ENCODE measurements around the gene NDNF.

Gene NDNF

DNA sequence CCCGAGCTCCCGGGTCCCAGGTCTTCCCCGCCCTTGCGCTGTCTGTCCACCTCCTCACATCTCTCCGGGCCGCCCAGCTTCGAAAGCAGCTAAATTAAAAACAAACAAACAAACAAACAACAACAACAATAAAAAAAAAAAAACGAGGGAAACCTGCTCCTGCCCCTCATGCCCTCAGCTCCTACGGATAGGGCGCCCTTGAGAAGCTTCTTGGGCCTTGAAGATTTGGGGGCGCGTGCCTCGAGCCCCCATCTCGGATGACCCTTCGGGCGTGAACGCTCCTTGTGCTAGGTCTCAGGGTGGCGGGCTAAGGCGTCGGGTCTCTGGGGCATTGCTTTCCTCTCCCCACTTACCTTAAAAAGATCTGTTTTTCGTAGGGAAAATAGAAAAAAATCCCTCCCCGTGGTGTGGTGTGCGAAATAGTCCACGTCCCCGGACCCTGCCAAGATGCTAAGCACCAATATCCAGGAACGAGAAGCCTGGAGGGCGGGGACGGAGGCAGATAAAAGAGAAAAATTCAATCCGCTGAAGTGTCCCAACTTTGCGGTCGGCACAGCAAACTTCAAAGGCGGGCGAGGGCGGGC lies 603 bp downstream of the NDNF start:
- in situ Hi-C loops (cut with MboI; ENCODE audit: low sequenced_read_pairs): no loop called here

DNA sequence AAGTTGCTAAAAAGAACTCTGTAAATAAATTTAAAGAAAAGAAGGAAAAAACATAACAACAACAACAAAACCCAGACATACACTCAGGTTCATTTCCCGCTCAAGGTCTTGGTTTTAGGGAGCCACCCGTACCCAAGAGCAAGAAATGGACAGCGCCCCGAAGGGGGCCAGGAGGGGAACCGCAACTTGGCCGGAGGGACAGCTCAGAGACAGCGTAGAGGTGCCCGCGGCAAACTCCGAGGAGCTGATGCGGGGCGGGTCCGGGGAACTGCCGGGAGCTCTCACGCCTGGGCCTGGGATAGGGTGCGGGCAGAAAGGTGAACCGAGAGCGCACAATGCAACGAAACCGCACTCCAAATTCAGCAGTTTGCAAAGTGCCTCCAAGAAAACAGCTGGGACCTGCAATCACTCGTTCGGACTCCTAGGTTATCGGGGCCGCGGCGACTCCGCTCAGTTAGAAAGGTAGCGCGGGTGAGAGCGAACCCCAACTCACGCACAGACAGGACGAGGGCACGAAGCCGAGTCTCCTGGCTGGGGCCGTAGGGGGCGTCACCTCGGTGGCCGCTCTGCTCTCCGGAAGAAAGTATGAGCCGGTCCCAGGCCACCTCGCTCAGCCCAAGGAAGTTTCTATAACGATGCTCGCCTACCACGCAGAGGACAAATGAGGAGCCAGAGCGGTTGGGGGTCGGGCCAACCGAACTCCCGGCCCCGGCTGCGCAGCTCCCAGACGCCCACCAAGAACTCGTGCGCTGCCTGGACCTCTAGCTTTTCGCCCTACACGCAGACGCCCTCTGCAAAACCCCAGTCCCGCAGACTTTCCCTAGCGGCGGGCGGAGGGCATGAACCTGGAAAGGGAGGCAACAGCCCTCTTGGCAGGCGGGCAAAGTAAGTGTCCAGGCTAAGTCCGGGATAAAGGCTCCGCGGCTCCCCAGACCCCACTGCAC lies 1.4 kb downstream of the NDNF start:
- in situ Hi-C loops (cut with MboI; ENCODE audit: low sequenced_read_pairs): no loop called here

DNA sequence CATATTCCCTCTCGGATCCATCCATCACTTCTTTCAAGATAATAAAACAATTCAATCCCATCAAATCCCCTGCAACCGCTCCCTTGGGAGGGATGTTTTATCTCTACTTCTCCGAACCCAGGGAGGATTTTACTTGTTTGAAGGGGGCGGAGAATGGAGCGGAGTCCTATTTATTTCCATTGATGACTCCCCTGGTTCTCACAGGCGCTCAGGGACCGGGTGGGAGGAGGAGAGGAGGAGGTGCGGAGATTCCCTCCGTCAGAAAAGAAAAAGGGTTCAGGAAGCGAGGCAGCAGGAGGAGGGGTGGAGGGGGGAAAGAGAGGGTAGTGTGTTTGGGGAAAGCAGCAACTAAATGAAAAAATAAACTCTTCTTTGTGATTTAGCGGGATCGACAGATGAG lies 2.1 kb downstream of the NDNF start:
- in situ Hi-C loops (cut with MboI; ENCODE audit: low sequenced_read_pairs): no loop called here

DNA sequence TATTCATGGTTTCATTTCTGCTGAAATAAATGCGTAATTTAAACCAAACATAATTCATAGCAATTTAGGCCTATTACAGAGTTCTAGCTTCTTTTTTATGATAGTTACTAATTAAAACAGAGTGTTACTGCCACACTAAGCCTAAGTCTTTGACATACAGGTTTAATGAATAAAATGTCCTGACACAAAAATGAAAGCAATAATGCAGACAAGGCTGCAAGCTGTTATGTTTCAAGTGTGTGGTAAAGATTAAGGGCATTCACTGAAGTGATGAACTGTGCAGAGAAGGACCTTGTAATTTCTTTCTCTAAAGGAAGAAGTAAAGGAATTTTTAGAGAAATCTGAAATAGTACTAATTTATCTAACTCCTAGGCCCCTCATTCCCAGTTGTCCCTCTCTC lies 2.9 kb downstream of the NDNF start:
- in situ Hi-C loops (cut with MboI; ENCODE audit: low sequenced_read_pairs): no loop called here

DNA sequence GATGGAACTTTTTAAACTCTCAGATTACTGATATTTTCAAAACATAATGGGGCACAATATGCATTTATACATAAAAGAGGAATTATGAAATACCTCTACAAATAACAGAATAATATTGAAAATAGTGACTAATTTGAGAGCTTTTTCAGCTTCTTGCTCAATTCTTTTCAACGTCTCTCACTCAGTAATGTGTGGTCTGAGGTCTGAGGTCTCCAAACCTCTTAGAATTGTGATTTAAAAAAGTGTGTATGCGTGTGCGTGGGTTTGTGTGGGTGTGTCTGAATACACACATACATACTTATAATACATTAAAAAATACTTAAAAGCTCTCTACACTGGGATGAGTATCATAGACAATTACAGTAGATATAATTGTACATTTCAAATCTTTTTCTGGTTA lies 7.9 kb downstream of the NDNF start:
- in situ Hi-C loops (cut with MboI; ENCODE audit: low sequenced_read_pairs): no loop called here

DNA sequence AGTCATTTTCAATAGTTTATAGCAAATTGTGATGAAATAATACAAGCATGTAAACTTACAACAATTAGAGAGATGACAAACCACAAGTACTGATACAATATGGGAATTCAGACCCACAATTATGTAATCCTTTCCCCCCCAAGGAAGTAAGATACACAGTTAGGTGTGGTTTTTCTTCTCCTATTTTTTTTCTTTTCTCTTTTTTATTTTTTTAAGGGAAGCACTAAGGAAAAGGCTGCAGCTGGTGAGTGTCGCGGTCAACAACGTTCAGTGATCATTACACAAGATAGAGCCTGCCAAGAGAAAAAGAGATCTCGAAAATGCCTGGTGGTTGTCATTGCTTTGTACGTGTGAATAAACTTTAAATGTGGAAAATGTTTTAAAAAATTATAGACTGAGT lies 9.8 kb downstream of the NDNF start:
- in situ Hi-C loops (cut with MboI; ENCODE audit: low sequenced_read_pairs): no loop called here

DNA sequence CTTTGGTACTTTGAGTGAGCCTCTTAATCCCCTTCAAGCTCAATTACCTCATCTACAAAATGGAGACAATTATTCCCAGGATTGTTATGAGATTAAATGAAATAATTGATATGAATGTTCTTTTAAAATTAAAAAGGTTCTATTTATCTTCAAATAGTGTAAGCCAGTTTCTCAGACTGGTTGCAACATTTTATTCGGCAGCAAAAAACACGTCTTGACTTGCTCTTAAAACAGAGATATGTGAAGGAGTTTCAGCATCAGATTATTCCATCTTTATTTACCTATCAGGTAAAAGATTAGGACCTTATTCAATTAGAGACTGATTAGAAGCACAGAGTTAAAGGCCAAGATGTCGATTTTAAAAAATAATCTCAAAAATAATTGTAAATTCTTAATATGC lies 10.5 kb downstream of the NDNF start:
- in situ Hi-C loops (cut with MboI; ENCODE audit: low sequenced_read_pairs): no loop called here

DNA sequence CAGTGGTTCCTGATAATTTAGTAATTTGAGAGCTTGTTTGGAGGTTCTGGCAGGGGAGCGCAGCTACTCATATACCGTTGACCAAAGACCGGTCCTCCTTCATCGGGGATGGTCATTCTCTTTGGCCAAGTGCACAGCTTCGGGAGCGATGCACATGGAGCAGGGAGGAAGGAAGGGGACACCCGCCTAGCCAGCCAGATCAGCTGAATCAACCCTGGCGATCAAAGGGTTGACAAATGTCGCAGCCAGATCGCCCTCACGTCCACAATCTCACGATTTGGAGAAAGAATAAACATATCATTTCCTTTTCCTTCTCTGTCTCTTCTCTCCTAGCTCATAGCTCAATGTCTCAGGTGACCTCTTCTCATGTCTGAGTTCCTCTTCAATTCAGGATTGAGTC lies 11.1 kb downstream of the NDNF start:
- in situ Hi-C loops (cut with MboI; ENCODE audit: low sequenced_read_pairs): no loop called here

DNA sequence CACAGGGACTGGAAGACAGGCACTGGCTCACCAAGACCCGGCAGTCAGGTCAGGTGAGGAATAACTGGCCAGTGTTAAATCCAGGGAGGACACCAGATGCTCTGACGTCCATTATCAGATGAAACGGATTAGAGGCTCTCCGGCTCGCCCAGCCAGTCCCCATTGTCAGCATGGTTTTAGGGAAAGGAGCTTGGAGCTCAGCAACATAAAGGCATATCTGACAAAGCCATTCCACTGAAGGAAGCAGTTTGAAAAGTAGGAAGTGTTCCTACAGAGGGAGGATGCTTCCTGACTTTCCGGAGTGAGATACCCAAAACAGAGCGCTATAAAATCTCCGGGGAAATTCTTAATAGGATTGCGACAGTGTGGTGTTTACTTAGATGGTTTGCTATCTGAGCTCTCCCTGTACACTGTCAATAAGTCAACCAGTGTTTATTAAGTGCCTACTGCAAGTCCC lies 14.8 kb downstream of the NDNF start:
- in situ Hi-C loops (cut with MboI; ENCODE audit: low sequenced_read_pairs): no loop called here

DNA sequence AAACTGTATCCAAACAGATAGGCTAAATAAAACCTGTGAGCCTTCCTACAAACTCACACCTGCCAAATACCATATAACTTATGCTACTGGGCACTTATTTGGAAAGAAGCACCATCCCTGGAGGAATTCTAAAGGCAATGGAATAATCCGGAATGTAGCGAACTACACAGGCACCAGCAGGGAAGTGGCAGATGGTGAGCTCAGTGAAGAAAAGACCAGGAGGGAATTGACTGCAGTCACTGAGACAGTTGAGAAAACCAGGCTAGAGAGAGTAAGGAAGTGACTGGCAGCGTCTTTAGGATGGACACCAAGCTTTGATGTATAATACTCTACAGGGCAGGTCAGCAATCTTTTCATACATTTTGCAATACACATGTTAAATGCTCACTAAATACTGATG lies 16.3 kb downstream of the NDNF start:
- in situ Hi-C loops (cut with MboI; ENCODE audit: low sequenced_read_pairs): no loop called here

DNA sequence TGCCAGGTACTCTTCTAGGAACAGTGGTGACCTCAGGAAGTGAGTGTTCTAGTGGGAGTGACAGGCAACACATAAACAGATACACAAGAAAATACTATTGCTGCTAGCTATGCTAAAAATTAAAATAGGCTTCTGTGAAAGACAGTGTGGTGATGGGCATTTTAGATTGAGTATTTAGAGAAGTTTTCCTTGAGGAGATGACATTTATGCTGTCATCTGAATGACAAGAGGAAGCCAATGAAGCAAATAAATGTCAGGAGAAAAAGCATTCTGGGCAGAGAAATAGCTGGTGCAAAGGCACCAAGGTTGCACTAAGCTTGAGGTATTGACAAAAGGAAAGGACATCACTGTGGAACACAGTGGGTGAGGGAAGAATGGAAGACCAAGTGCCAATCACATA lies 18.0 kb downstream of the NDNF start:
- in situ Hi-C loops (cut with MboI; ENCODE audit: low sequenced_read_pairs): no loop called here

DNA sequence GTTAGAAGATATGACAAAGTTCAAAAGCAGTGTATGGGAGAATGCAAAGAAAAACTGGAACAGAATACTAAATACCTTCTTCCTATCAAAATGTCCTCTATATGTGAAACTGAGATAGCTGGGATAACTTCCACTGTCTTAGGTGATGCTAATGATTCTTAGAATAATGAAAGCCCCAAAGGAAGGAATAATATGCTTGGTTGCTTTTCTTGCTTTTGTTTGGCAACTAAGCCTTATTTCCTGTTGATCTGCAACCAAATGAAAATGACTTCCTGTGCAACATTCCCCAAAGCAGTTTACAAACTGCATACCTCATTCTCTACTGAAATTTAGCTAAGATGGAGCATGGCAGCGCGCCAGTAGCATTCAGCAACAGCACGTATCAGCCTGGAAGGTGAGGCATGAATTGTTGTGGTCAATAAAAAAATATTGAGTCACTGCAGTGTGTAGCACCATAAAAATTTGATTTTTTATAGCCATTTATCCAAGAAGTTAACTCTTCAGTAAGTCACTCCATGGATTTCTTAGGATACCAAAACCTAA lies 18.7 kb downstream of the NDNF start:
- in situ Hi-C loops (cut with MboI; ENCODE audit: low sequenced_read_pairs): no loop called here

DNA sequence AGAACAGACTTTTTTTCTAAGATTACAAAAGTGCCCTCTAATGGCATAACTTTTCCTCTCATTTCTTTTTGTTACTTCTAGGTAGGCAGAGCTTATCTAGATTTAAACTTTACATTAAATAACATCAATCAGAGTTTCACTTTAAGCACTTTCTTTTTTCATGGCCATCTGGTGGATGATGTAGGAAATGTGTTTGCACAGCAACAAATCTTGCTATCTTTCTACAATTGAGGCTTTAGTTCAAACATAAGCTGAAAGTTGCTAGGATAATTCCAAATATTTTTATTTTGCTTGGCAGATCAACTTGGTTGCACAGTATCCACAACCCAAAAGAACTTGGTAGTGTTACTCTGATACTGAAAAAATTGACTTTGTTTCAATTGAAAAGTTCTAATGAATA lies 22.0 kb downstream of the NDNF start:
- in situ Hi-C loops (cut with MboI; ENCODE audit: low sequenced_read_pairs): no loop called here

DNA sequence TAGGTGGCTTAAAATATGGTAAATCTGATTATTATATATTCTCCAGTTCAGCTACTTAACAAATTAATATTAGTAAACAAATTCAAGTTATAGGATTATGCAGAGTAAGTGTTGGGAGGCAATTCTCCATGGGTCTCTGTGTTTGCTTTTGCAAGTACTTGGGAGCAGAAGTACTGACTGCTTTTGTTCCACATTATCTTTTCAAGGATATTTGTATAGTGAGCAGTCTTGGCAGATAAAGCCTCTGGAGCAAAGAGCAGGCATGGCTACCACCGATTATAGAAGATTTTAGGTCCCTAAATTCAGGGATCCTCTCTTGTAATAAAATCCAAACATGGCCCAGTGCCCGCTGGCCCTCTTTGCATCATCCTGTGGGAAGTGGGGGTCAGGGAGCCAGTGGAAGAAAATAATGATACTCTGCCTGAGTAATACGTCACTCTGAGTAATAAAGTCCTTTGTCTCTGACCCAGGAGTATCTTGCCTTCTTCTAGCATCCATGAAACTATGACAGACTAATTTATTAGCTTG lies 23.2 kb downstream of the NDNF start:
- in situ Hi-C loops (cut with MboI; ENCODE audit: low sequenced_read_pairs): no loop called here

DNA sequence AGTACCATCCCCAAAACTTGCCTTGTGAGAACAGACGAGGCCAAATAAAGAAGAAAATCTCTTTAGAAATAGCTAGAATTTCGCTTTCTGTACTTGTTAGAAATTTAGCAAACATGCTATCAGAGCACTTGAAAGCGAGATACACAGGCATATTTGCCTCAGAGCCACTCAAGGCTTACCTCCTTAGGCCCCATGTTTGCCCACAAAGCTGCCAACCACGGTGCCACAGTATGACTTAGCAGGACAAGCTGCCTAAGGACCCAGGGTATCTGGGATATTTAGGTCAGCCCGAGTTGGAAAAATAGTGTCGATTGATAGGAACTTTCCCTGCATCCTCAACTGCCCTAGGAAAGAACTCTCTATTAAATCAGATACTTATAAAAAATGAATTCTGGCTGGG lies 24.2 kb downstream of the NDNF start:
- in situ Hi-C loops (cut with MboI; ENCODE audit: low sequenced_read_pairs): no loop called here

DNA sequence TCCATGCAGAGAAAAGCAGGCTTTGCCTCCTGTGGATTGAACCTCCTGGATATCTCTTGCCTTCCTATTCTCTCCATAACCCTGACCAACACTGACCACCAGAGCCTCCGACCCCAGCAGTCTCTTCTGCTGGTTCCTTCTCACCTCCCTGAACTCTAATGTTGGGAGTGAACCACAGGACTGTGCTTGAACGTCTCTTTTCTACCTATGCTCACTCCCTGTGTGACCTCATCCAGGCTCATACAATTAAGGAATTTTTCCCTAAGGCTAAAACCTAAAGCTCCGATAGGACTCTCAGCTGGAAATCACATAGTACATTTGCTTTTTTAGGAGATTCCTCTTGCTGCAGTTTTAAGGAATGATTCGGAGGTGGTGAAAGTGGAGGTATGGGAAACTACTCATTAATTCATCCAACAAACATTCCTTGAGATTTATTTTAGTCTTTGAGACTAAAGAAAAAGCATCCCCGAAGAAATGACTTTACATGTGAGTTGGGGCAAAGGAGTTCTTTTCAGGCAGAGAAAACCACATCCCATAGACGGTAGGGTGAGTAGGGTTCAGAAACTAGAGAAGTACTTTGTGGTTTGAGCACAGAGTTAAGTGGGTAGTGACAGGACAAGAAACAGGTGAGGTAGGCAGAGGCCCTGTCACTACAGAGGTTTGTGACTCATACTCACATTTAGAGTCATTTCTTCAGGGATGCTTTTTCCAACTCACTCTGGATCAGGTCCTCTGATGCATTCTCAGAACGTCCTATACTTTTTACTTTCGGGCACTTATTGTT lies 30.8 kb downstream of the NDNF start:
- in situ Hi-C loops (cut with MboI; ENCODE audit: low sequenced_read_pairs): no loop called here

DNA sequence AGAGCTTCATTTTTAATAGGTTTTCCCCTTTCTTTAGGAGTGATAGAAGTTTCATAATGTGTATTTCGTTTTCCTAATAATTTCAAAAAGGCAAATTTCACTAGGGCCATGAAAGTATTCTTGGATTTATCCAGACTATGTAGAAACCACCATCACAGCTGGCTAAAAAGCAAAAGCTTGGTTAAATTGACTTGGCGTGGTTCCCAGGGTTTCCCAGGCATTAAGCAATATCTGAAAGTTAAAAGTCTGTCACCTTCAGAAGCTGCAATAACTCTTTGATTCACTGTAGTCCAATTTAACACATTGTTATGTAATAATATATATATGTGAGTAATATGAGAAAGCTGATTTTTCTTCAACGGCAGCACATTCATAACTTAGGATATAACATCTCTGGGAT lies 38.3 kb downstream of the NDNF start:
- in situ Hi-C loops (cut with MboI; ENCODE audit: low sequenced_read_pairs): no loop called here

DNA sequence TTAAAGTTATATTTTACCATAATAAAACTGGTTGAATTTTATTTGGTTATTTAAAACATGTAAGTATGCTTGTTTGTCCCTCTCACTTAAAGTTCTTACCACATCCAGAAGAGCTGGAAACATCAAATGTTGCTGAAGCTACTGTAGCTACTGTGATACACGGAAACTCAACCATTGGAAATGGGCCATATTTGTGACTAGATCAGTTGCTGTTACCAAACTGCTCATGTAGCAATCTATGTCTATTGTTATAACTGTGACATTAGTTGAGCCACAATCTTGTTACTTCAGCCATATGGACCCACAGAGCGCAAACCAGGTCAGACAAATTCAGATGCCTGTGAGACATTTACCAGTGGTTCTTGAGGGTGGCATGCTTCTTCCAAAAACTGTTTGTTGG lies 41.6 kb downstream of the NDNF start:
- in situ Hi-C loops (cut with MboI; ENCODE audit: low sequenced_read_pairs): no loop called here

DNA sequence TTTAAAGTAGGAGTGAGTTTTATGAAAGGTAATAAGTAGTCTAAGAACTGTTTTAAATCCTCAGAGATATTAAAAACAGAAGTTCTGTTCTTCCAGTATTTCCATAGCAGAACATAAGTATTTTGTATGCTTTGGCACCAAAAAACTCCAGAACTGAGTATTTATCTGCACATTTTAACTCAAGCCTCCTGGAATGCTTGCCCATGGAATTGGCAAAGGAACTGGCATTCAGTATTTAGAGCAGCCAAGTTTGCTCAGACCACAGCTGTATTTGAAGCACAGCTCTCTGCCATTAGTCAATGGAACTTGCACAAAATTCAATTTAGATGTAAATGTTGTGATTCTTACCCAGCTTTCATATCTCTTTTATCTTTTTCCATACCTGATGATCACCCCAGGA lies 42.2 kb downstream of the NDNF start:
- in situ Hi-C loops (cut with MboI; ENCODE audit: low sequenced_read_pairs): no loop called here

DNA sequence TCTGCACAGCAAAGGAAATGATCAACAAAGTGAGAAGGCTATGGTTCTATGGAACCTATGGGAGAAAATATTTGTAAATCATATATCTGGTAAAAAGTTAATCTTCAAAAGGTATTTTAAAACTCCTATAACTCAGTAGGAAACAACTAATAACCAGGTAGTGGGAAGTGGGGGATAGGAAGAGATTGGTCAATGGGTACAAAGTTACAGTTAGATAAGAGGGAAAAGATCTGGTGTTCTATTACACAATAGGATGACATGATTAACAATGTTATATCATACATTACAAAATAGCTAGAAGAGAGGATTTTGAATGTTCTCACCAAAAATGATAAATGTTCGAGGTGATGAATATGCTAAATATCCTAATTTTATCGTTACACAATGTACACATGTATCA lies 46.3 kb downstream of the NDNF start:
- in situ Hi-C loops (cut with MboI; ENCODE audit: low sequenced_read_pairs): no loop called here

DNA sequence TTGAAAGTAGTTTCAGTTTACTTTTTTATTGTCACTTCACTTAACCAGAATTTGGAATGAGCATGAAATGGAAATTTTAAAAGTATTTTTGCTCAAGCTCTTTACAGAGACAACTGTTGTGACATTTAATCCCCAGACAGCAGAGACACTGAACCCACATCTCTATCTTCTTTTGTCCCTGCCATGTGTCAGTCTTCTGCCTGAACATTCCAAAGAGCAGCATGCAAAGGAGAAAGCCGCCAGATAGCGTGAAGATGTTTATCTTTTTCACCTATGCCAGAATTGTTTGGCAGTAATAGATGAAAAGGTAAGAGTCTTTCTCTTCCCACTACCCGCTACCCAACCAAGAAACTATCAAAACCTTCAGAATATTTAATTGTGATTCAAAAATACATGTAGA lies 46.8 kb downstream of the NDNF start:
- in situ Hi-C loops (cut with MboI; ENCODE audit: low sequenced_read_pairs): no loop called here

Data from HL-60/S4 treated with phorbol 12-myristate 13-acetate at 8.2 ng/mL for 4 days and 3 days (cell line).